Loucy (cell line): ENCODE data around the gene MST1.

ENCODE experiments used
- H2AFZ ChIP-seq: fragments of 200-600 bp; sonication (generic); 2 replicates; pipeline ENCODE4 v1.6.0; 2016; ENCODE audit warnings: antibody characterized with exemption, mild to moderate bottlenecking, low read length, moderate library complexity
- H3F3A ChIP-seq: fragments of 200-600 bp; 2 replicates; pipeline ENCODE4 v1.6.0; 2016; ENCODE audit warnings: antibody characterized with exemption, low read depth, mild to moderate bottlenecking
- H3K27me3 ChIP-seq: fragments of 200-600 bp; sonication (generic); 2 replicates; pipeline ENCODE4 v1.6.1; 2014; ENCODE audit warnings: low read length, mild to moderate bottlenecking; ENCODE audit not compliant: insufficient read depth, poor library complexity, severe bottlenecking
- H3K36me3 ChIP-seq: fragments of 200-600 bp; sonication (generic); 2 replicates; pipeline ENCODE4 v1.6.1; 2016; ENCODE audit warnings: low read length; ENCODE audit not compliant: insufficient read depth
- H3K4me1 ChIP-seq: fragments of 200-600 bp; sonication (generic); 2 replicates; pipeline ENCODE4 v1.5.1; 2014; ENCODE audit warnings: low read length, mild to moderate bottlenecking; ENCODE audit not compliant: insufficient read depth, poor library complexity, severe bottlenecking
- H3K4me2 ChIP-seq: fragments of 200-600 bp; sonication (generic); 2 replicates; pipeline ENCODE4 v1.6.0; 2014; ENCODE audit warnings: antibody characterized with exemption, low read length, low read depth, mild to moderate bottlenecking; ENCODE audit not compliant: poor library complexity, severe bottlenecking
- H3K4me3 ChIP-seq: fragments of 200-600 bp; sonication (generic); 2 replicates; pipeline ENCODE4 v1.5.1; 2014; ENCODE audit warnings: low read length, mild to moderate bottlenecking, mixed read lengths; ENCODE audit not compliant: poor library complexity, severe bottlenecking
- H3K79me2 ChIP-seq: fragments of 200-600 bp; sonication (generic); 2 replicates; pipeline ENCODE4 v1.6.1; 2014; ENCODE audit warnings: low read length; ENCODE audit not compliant: insufficient read depth
- H3K9ac ChIP-seq: fragments of 200-600 bp; sonication (generic); 2 replicates; pipeline ENCODE4 v1.6.0; 2014; ENCODE audit warnings: mild to moderate bottlenecking, low read depth, low read length, moderate library complexity; ENCODE audit not compliant: poor library complexity, severe bottlenecking
- H3K9me2 ChIP-seq: fragments of 200-600 bp; sonication (generic); replicated peaks from 2 replicates; pipeline ENCODE4 v1.6.1; 2016; ENCODE audit warnings: low read depth, low read length, mixed read lengths
- H3K9me3 ChIP-seq: fragments of 200-600 bp; sonication (generic); 2 replicates; pipeline ENCODE4 v1.6.1; 2014; ENCODE audit warnings: mild to moderate bottlenecking, antibody characterized with exemption, low read length, low read depth; ENCODE audit not compliant: insufficient read depth
- H4K20me1 ChIP-seq: fragments of 200-600 bp; sonication (generic); 2 replicates; pipeline ENCODE4 v1.6.0; 2014; ENCODE audit warnings: antibody characterized with exemption, low read length, mild to moderate bottlenecking; ENCODE audit not compliant: insufficient read depth, poor library complexity, severe bottlenecking
- CTCF ChIP-seq: fragments of 200-600 bp; sonication (generic); conservative IDR thresholded peaks from 2 replicates; pipeline ENCODE4 v1.5.1; 2014; ENCODE audit warnings: mild to moderate bottlenecking, antibody characterized with exemption, low read length
- EZH2phosphoT487 ChIP-seq: fragments of 200-600 bp; IDR thresholded peaks from 2 replicates; pipeline ENCODE4 v1.6.1; 2018; ENCODE audit warnings: antibody characterized with exemption, mild to moderate bottlenecking, moderate library complexity, borderline replicate concordance

Gene MST1

GRCh38 chr3:49706456-49707112 is 17.3 kb upstream of the MST1 start:
- TF ChIP-seq EZH2phosphoT487 (no peak), CTCF (no peak)
- Histone ChIP-seq H3K4me2 (no peak overlapping the region), H3K27me3 (no peaks in the 10 kb centered on the region), H3K36me3 (no peaks in the 10 kb centered on the region; the same call in 1 of the 2 replicates), H3K4me3 (no peak overlapping the region), H4K20me1 (no peaks in the 10 kb centered on the region), H2AFZ (no peak overlapping the region), H3K4me1 (peaks cover 19% of the 10 kb centered on the region), H3K79me2 (peaks cover 6% of the 10 kb centered on the region; the same call in 1 of the 2 replicates), H3K9me3 (no peaks in the 10 kb centered on the region), H3K9ac (no peak overlapping the region), H3F3A (peaks cover 8% of the 10 kb centered on the region), H3K9me2 (no peaks in the 10 kb centered on the region)

- TF ChIP-seq CTCF, result no peak
- no peak for TF ChIP-seq EZH2phosphoT487
- H2AFZ ChIP-seq, result no peak overlapping the region
- H3K27me3 ChIP-seq, result no peaks in the 10 kb centered on the region
- H3K4me1 ChIP-seq, result peaks cover 9% of the 10 kb centered on the region
- peaks cover 6% of the 10 kb centered on the region; the same call in 1 of the 2 replicates for H3K79me2 ChIP-seq
- no peak overlapping the region for H3K4me2 ChIP-seq
- H3K9me2 ChIP-seq, result no peaks in the 10 kb centered on the region
- H3K9me3 ChIP-seq, result no peaks in the 10 kb centered on the region
- no peaks in the 10 kb centered on the region for H4K20me1 ChIP-seq
- H3F3A ChIP-seq, result no peaks in the 10 kb centered on the region
- H3K9ac ChIP-seq, result no peak overlapping the region
- no peaks in the 10 kb centered on the region; the same call in 1 of the 2 replicates for H3K36me3 ChIP-seq
- H3K4me3 ChIP-seq, result no peak overlapping the region
Observed at GRCh38 chr3:49705390-49705960, 16.2 kb upstream of the MST1 start.

GRCh38 chr3:49704629-49705028 is 15.4 kb upstream of the MST1 start:
- no peak overlapping the region for H3K4me2 ChIP-seq
- H3K9me2 ChIP-seq, result no peaks in the 10 kb centered on the region
- H4K20me1 ChIP-seq, result no peaks in the 10 kb centered on the region
- H3F3A ChIP-seq, result no peaks in the 10 kb centered on the region
- no peak overlapping the region for H3K4me3 ChIP-seq
- H3K27me3 ChIP-seq, result no peaks in the 10 kb centered on the region
- no peaks in the 10 kb centered on the region; the same call in 1 of the 2 replicates for H3K36me3 ChIP-seq
- no peak overlapping the region for H3K9ac ChIP-seq
- H3K9me3 ChIP-seq, result no peaks in the 10 kb centered on the region
- TF ChIP-seq EZH2phosphoT487 (no peak), CTCF (no peak)
- H2AFZ ChIP-seq, result no peak overlapping the region
- peaks cover 8% of the 10 kb centered on the region for H3K4me1 ChIP-seq
- peaks cover under 1% of the 10 kb centered on the region; the same call in 1 of the 2 replicates for H3K79me2 ChIP-seq
